ENCODE measurements around the gene MRPS14. TPM values are rescaled to one million over a fixed set of nuclear protein-coding genes. Genes with fewer than 3 reads are reported as not detected.

The MRPS14 gene
- total and polyA plus RNA-seq, 2 donors (not counting 1 experiment from before 2014, with no cell fraction given) = 31.6 to 39.5 TPM

GRCh38 chr1:174996476-174996875 is 26.7 kb downstream of the MRPS14 start:
- Histone ChIP-seq H3K79me2 (ENCODE audit: control insufficient read depth, insufficient read depth, low read length) (peaks cover 16% of the 10 kb centered on the region), H3K4me3 (replicated peaks in 1 of 4; ENCODE audit: control extremely low read depth in 1 of 4, insufficient read depth in 1 of 4, low read depth in 3 of 4, low read length in 4 of 4) (no peak overlapping the region), H4K20me1 (ENCODE audit: control insufficient read depth, extremely low read depth, insufficient read depth, low read length) (no peaks in the 10 kb centered on the region), H3K36me3 (ENCODE audit: control insufficient read depth, insufficient read depth, low read length) (no peaks in the 10 kb centered on the region), H2AFZ (ENCODE audit: low read length) (no peak overlapping the region), H3K4me2 (ENCODE audit: extremely low read depth, insufficient read depth, low read length) (no peak overlapping the region), H3K9me3 (ENCODE audit: control insufficient read depth, insufficient read depth, low read depth, low read length) (no peaks in the 10 kb centered on the region), H3K27me3 (ENCODE audit: control insufficient read depth, insufficient read depth, low read length) (no peaks in the 10 kb centered on the region), H3K9ac (ENCODE audit: insufficient read depth, low read length) (no peak overlapping the region), H3K4me1 (ENCODE audit: control insufficient read depth, extremely low read depth, insufficient read depth, low read length) (peaks cover 7% of the 10 kb centered on the region), H3K27ac (ENCODE audit: insufficient read depth, low read length) (no peak overlapping the region)
- no peak for TF ChIP-seq CTCF (conservative IDR thresholded peaks at IDR 0.05 in 1 of 2, IDR thresholded peaks at IDR 0.05 in 1 of 2; ENCODE audit: low read depth in 1 of 2, low read length in 2 of 2)
- TF ChIP-seq EZH2 (IDR thresholded peaks at IDR 0.05; ENCODE audit: low read length, missing control alignments) = no peak
- peak; percentile 61 to 64 for DNase-seq (ENCODE audit: low read depth in 2 of 2)

- Histone ChIP-seq H3K4me3 (replicated peaks in 1 of 4; ENCODE audit: control extremely low read depth in 1 of 4, insufficient read depth in 1 of 4, low read depth in 3 of 4, low read length in 4 of 4) (no peak overlapping the region), H3K79me2 (ENCODE audit: control insufficient read depth, insufficient read depth, low read length) (peaks cover 10% of the 10 kb centered on the region), H3K36me3 (ENCODE audit: control insufficient read depth, insufficient read depth, low read length) (no peaks in the 10 kb centered on the region), H3K27me3 (ENCODE audit: control insufficient read depth, insufficient read depth, low read length) (no peaks in the 10 kb centered on the region), H3K4me1 (ENCODE audit: control insufficient read depth, extremely low read depth, insufficient read depth, low read length) (peaks cover 4% of the 10 kb centered on the region), H4K20me1 (ENCODE audit: control insufficient read depth, extremely low read depth, insufficient read depth, low read length) (no peaks in the 10 kb centered on the region), H3K27ac (ENCODE audit: insufficient read depth, low read length) (no peak overlapping the region), H2AFZ (ENCODE audit: low read length) (no peak overlapping the region), H3K9me3 (ENCODE audit: control insufficient read depth, insufficient read depth, low read depth, low read length) (no peaks in the 10 kb centered on the region), H3K4me2 (ENCODE audit: extremely low read depth, insufficient read depth, low read length) (no peak overlapping the region), H3K9ac (ENCODE audit: insufficient read depth, low read length) (no peak overlapping the region)
- TF ChIP-seq CTCF (conservative IDR thresholded peaks at IDR 0.05 in 1 of 2, IDR thresholded peaks at IDR 0.05 in 1 of 2; ENCODE audit: low read depth in 1 of 2, low read length in 2 of 2) (no peak), EZH2 (IDR thresholded peaks at IDR 0.05; ENCODE audit: low read length, missing control alignments) (no peak)
- DNase-seq (ENCODE audit: low read depth in 2 of 2) = peak; percentile 39 to 61
Measured at GRCh38 chr1:174995916-174996315, 27.3 kb downstream of the MRPS14 start.

- Histone ChIP-seq H3K27ac (ENCODE audit: insufficient read depth, low read length) (no peak overlapping the region), H3K4me3 (replicated peaks in 1 of 4; ENCODE audit: control extremely low read depth in 1 of 4, insufficient read depth in 1 of 4, low read depth in 3 of 4, low read length in 4 of 4) (no peak overlapping the region), H2AFZ (ENCODE audit: low read length) (no peak overlapping the region), H4K20me1 (ENCODE audit: control insufficient read depth, extremely low read depth, insufficient read depth, low read length) (no peaks in the 10 kb centered on the region), H3K4me1 (ENCODE audit: control insufficient read depth, extremely low read depth, insufficient read depth, low read length) (peaks cover 4% of the 10 kb centered on the region), H3K9me3 (ENCODE audit: control insufficient read depth, insufficient read depth, low read depth, low read length) (no peaks in the 10 kb centered on the region), H3K36me3 (ENCODE audit: control insufficient read depth, insufficient read depth, low read length) (no peaks in the 10 kb centered on the region), H3K27me3 (ENCODE audit: control insufficient read depth, insufficient read depth, low read length) (no peaks in the 10 kb centered on the region), H3K9ac (ENCODE audit: insufficient read depth, low read length) (no peak overlapping the region), H3K79me2 (ENCODE audit: control insufficient read depth, insufficient read depth, low read length) (peaks cover 2% of the 10 kb centered on the region), H3K4me2 (ENCODE audit: extremely low read depth, insufficient read depth, low read length) (no peak overlapping the region)
- TF ChIP-seq CTCF (conservative IDR thresholded peaks at IDR 0.05 in 1 of 2, IDR thresholded peaks at IDR 0.05 in 1 of 2; ENCODE audit: low read depth in 1 of 2, low read length in 2 of 2) = no peak
- no peak for TF ChIP-seq EZH2 (IDR thresholded peaks at IDR 0.05; ENCODE audit: low read length, missing control alignments)
- no peak for DNase-seq (ENCODE audit: low read depth in 2 of 2)
Measured at GRCh38 chr1:174995121-174995520, 28.1 kb downstream of the MRPS14 start.
